ENCODE measurements around the gene RSPH9. TPM values are rescaled to one million over a fixed set of nuclear protein-coding genes. Genes with fewer than 3 reads are reported as not detected.
A peak's percentile ranks its signal among the peaks of the same experiment; 100 is the strongest.

Gene RSPH9
- total RNA-seq, 1 donor from 2014 or later, result not detected

- POLR2A ChIA-PET, result interaction anchor here (0.8 to 3.5 kb wide), 6 partner anchors 12 to 103 kb away, joined by 3 to 30 read pairs (median 8); partner anchors contain the start of gene VEGFA
Observed at GRCh38 chr6:43668151-43669028, 23.6 kb downstream of the RSPH9 start.

GRCh38 chr6:43669050-43669921 lies 24.4 kb downstream of the RSPH9 start:
- Mint-ChIP-seq H3K27me3 (no peaks in the 10 kb centered on the region), H3K4me1 (peaks cover 18% of the 10 kb centered on the region), H3K27ac (peak overlapping the region; percentile 30), H3K4me3 (no peak overlapping the region), H3K9me3 (no peaks in the 10 kb centered on the region), H3K36me3 (ENCODE audit: low read depth) (peaks cover 42% of the 10 kb centered on the region)
- no peak for ATAC-seq (ENCODE audit: low read depth)
- CTCF ChIA-PET, result interaction anchor here (0.8 to 7.3 kb wide), 11 partner anchors 14 to 410 kb away, joined by 3 to 99 read pairs (median 4); partner anchors contain the start of gene VEGFA
- POLR2A ChIA-PET, result interaction anchor here (0.6 to 2.7 kb wide), 3 partner anchors 45 to 63 kb away, joined by 3 to 21 read pairs (median 5); no protein-coding TSS in a partner anchor
- no peak for TF ChIP-seq CTCF (IDR thresholded peaks at IDR 0.05)
- intact Hi-C loops (cut with micrococcal nuclease), result loop anchor here (5.0 kb wide), 1 partner anchor 333 kb away; no protein-coding TSS in a partner anchor
- DNase-seq, result no peak

More at GRCh38 chr6:43668151-43669028, 23.6 kb downstream of the RSPH9 start:
- intact Hi-C loops (cut with micrococcal nuclease), result loop anchor here (1.0 to 5.0 kb wide), 5 partner anchors 19 to 334 kb away; partner anchors contain the start of gene MRPS18A
- no peak for TF ChIP-seq CTCF (IDR thresholded peaks at IDR 0.05)
- no peaks in the 10 kb centered on the region for H3K27me3 Mint-ChIP-seq
- peak; percentile 77 for ATAC-seq (ENCODE audit: low read depth)
- DNase-seq, result peak; percentile 43
- H3K4me1 Mint-ChIP-seq, result peaks cover 18% of the 10 kb centered on the region
- peaks cover 33% of the 10 kb centered on the region for H3K36me3 Mint-ChIP-seq (ENCODE audit: low read depth)
- CTCF ChIA-PET, result interaction anchor here (0.8 to 7.3 kb wide), 17 partner anchors 15 to 411 kb away, joined by 3 to 99 read pairs (median 6); partner anchors contain the start of gene VEGFA
- no peak overlapping the region for H3K4me3 Mint-ChIP-seq
- H3K27ac Mint-ChIP-seq, result peak overlapping the region; percentile 64
- no peaks in the 10 kb centered on the region for H3K9me3 Mint-ChIP-seq

GRCh38 chr6:43669922-43670622 lies 25.2 kb downstream of the RSPH9 start:
- Mint-ChIP-seq H3K27ac (peak overlapping the region; percentile 60), H3K36me3 (ENCODE audit: low read depth) (peaks cover 50% of the 10 kb centered on the region)

GRCh38 chr6:43670623-43670986 lies 25.8 kb downstream of the RSPH9 start:
- H3K9me3 Mint-ChIP-seq, result no peaks in the 10 kb centered on the region
- H3K4me3 Mint-ChIP-seq, result no peak overlapping the region
- peaks cover 18% of the 10 kb centered on the region for H3K4me1 Mint-ChIP-seq
- no peak for DNase-seq
- ATAC-seq (ENCODE audit: low read depth), result no peak
- intact Hi-C loops (cut with micrococcal nuclease), result no loop called here
- no peaks in the 10 kb centered on the region for H3K27me3 Mint-ChIP-seq
- TF ChIP-seq CTCF (IDR thresholded peaks at IDR 0.05), result no peak
- POLR2A ChIA-PET, result interaction anchor here (1.0 to 1.4 kb wide), 3 partner anchors 41 to 100 kb away, joined by 3 to 5 read pairs (median 4); partner anchors contain the start of gene VEGFA
- CTCF ChIA-PET, result interaction anchor here (1.7 to 7.3 kb wide), 3 partner anchors 91 to 408 kb away, joined by 5 to 99 read pairs (median 12); partner anchors contain the start of gene VEGFA
- H3K36me3 Mint-ChIP-seq (ENCODE audit: low read depth), result peaks cover 55% of the 10 kb centered on the region
- no peak overlapping the region for H3K27ac Mint-ChIP-seq

More at GRCh38 chr6:43669922-43670622, 25.2 kb downstream of the RSPH9 start:
- intact Hi-C loops (cut with micrococcal nuclease), result loop anchor here (5.0 kb wide), 1 partner anchor 332 kb away; no protein-coding TSS in a partner anchor
- DNase-seq, result no peak
- TF ChIP-seq CTCF (IDR thresholded peaks at IDR 0.05), result no peak
- Mint-ChIP-seq H3K27me3 (no peaks in the 10 kb centered on the region), H3K9me3 (no peaks in the 10 kb centered on the region), H3K4me1 (peaks cover 18% of the 10 kb centered on the region), H3K4me3 (no peak overlapping the region)
- ATAC-seq (ENCODE audit: low read depth), result no peak
- CTCF ChIA-PET, result interaction anchor here (0.8 to 7.3 kb wide), 9 partner anchors 13 to 409 kb away, joined by 3 to 99 read pairs (median 4); partner anchors contain the start of gene VEGFA
- POLR2A ChIA-PET, result interaction anchor here (1.0 to 1.4 kb wide), 3 partner anchors 40 to 100 kb away, joined by 3 to 5 read pairs (median 4); partner anchors contain the start of gene VEGFA
